Activated CD4-positive, CD25-positive, alpha-beta regulatory T cell treated with anti-CD3 and anti-CD28 coated beads, Interleukin-2, amount 50 U/mL, for 24 hours (primary cell): Measurements from ENCODE around the gene EYA4.

Experiments used
- ATAC-seq, 2 donors: fragments of 150-1000 bp; cut with Tn5 transposase; one replicate each; pipeline ENCODE4 v1.10.0; 2021; ENCODE audit warnings: mild to moderate bottlenecking in 1 of 2, moderate library complexity in 1 of 2

Gene EYA4

DNA sequence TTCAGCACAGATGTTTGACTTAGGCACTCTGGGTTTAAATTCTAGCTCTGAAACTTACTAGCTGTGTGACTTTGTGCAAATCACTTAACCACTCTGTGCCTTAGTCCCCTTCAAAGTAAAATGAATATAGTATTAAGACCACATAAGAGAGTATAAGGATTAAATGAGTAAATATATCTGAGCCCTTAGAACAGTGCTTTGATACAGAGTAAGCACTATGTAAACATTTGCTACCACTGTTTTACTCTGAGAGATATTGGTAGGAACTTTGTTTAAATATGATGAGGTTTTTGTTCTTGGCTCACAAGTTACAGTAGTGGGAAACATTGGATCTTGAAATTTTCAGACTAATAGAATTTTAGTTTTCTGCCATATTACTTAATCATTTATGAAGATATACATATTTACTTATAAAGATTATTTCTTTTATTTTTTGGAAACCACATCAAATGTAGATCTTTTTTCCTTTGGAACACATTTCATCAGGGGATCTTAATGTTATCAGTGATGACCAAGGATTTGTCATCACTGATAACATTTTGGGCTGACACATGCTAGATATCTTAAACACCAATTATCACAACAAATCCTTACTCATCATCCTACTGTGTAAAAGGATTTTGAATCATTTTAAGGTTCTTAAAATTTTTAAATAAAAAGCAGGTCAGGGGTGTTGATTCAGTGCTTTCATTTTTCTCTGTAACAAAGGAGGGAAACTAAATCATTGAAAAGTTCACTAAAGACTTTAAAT lies 226.2 kb downstream of the EYA4 start:
- ATAC-seq = no peak

GRCh38 chr6:133467982-133468380 lies 226.8 kb downstream of the EYA4 start:
- ATAC-seq = no peak

DNA sequence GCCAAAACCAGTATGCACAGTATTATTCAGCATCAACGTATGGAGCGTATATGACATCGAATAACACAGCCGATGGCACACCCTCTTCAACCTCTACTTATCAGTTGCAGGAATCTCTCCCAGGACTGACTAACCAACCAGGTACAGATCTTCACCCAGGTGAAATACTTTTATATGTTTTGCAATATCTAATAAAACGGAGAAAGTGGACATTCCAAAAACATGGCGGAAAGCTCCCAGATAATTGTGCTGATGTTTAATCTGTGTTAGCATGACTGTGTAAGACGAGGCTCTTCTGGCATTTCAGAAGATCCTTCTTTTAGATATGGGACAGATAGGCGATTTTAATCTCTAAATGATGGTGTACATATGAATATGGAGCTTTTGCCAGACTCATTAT lies 227.4 kb downstream of the EYA4 start:
- no peak for ATAC-seq

DNA sequence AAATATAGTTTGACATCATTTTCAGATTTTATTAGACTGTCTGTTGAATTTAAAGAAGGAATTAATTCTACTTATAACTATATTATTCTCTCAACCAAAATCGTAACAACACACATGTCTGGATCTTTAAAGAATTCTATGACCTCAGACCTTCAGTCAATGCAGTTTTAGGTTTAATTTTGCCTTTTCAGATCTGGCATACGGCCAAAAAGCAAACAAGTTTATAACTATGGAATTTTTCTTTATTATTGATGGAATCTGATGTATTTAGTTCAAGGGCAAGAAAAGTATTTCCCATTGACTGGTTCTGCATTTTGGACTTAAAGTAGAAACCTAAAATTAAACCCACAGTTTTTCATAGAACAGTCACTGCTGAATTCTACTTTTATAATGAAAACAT lies 233.4 kb downstream of the EYA4 start:
- ATAC-seq = no peak

DNA sequence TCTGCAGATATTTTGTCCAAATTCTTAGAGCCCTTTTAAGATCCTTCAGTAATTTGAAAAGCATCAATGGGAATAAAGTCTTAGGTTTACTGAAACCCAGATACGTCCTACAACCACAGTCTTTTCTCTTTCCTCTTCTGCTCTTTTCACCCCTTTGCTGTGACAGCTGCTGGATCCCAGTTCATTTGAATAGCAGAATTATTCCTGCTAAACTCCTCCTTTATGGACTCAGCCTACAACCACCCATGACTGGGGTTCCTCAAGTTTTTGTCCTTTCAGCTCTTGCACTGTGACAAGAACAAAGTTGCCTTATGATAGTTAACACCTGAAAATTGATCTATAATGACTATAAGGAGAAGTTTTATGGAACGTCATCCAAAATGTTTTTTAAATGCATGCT lies 237.5 kb downstream of the EYA4 start:
- ATAC-seq = no peak

GRCh38 chr6:133487174-133487573 lies 246.0 kb downstream of the EYA4 start:
- ATAC-seq = no peak

DNA sequence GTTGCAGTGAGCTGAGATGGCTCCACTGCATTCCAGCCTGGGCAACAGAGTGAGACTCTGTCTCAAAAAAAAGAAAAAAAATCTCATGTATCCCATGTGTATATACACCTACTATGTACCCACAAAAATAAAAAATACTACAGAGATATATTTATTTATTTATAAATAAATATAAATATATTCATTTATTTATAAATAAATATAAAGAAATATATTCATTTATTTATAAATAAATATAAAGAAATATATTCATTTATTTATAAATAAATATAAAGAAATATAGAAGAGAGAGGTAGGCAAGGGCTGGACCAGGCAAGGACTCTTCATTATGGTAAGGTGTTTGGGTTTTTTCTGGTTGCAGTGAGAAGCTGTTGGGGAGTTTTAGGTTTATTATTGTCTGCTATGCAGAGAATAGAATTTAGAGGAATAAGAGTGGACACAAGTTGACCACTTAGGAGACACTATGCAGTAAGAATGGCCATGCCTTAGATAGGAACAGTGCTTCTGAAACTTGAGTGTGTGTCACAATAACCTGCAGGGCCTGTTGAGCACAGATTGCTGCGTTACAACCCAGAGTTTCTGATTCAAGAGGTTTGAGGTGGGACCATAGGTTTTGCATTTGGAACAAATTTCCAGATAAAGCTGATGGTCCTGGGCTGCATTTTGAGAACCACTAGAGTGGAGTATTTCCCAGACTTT lies 254.2 kb downstream of the EYA4 start:
- ATAC-seq = no peak

DNA sequence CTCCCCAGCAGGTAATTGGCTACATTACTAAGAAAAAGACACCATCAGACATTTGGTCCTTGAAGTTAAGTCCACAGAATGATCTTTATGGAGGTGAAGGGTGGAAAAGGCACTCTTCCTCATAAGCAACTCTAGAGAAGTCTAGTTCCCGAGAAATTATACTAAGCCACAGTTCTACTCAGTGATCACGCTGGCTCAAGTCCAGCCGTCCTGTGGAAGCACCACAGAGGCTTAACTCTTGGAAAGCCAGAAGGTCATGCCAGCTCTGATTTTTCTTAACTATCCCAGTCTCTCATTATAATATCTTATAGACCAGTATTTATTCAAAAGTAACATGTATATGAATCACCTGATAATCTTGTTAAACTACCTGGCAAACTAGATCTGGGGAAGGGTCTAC lies 258.5 kb downstream of the EYA4 start:
- ATAC-seq = no peak

DNA sequence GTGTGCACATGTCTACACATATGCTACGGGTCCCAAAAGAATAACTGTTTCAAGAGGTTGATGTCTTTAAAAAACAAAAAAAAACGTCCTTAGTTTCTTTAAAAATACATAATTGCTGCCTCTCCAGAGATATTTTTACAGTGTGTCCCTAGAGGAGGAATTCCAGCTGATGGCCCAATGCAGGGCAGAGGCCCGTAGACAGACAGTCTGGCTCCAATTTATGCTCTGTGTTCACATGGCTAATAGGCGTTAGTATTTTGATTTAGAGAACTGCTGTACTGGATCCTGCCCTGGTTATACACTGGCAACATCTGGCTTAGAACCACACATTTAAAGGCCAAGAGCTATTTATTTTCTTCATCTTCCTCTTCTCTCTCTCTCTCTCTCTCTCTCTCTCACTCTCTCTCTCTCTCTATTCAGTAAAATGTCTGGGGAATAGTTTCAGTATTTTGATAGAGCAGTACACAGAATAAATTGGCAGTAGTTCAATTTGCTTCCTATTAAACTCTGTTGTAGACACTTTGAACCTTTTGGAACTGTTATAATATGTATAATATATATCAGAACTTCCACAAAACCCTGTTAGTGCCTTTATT lies 260.6 kb downstream of the EYA4 start:
- ATAC-seq = no peak

- no peak for ATAC-seq
Observed at GRCh38 chr6:133502441-133503335, 261.5 kb downstream of the EYA4 start.

DNA sequence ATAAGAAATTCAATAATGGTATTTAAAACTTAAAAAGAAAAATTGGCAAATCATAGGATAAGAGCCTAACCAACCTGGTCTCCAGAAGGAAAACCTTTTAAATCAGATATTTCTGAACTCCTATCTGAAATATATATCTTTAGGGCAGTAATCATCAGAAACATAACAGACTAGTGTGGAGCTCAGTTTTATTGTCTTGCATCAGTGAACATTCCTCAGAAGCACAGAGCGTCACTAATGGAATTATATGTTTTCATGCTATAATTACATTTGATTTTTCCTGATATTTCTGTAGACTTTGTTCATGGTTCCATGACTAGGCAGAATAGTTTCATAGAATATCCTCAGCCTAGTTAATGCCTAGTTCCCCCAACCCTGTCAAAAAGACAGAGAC lies 262.2 kb downstream of the EYA4 start:
- ATAC-seq = no peak

GRCh38 chr6:133504158-133504557 lies 263.0 kb downstream of the EYA4 start:
- no peak for ATAC-seq

DNA sequence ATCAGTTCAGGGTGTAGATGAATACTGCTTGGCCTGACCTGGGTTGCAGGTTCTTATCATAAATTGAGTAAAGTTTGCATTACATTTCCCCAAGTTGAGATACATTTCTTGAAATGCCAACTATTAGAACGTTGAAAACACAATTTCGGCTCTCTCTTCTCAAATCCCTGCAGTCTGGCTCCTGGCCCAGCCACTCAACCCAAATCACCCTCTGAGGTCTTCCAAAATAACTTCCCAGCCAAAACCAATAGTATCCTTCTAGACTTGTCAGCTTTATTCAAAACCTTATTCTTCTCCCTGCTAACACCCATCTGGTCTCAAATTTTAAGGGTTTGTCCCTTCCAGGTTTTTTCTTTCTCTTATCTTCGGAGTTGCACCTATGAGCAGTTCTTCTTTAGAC lies 263.6 kb downstream of the EYA4 start:
- no peak for ATAC-seq

DNA sequence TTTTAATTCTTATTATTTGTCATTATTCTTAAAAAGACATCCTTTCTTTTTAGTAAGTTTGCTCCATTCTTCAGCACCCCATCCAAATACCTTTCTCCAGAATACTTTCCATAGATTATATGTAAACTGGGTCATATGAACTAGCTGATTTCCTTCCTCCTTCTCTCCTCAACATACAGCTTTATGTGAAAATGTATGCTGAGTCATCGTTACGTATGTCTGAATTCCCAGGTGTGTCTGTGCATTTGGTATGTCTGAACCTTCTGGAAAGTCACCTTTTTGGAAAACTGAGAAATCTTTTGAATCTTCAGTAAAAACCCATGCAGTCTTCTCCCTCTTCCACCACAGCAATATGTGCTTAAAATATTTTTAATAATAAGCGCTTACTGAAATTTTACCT lies 264.5 kb downstream of the EYA4 start:
- ATAC-seq = no peak

DNA sequence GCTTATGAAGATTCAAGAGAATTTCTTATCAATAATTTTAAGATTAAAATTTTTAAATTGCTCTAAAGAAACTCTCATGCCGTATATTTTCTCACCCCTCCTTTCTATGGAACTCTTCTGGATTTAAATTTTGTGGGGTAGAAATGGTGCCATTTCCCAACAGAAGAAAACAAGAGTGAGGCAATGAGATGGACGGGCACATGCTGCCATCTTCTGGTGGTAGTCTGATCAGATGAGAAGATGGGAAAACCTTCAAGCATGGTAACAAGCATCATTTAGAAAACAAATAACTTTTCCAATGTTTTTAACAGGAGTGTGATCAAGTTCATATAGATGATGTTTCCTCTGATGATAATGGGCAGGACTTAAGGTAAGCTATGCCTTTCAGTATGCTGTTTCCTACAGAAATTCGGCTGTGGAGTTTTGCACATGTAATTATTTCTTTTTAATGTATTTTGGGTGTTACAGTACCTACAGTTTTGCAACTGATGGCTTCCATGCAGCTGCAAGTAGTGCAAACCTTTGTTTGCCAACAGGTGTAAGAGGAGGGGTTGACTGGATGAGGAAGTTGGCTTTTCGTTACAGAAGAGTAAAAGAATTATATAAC lies 271.4 kb downstream of the EYA4 start:
- no peak for ATAC-seq

DNA sequence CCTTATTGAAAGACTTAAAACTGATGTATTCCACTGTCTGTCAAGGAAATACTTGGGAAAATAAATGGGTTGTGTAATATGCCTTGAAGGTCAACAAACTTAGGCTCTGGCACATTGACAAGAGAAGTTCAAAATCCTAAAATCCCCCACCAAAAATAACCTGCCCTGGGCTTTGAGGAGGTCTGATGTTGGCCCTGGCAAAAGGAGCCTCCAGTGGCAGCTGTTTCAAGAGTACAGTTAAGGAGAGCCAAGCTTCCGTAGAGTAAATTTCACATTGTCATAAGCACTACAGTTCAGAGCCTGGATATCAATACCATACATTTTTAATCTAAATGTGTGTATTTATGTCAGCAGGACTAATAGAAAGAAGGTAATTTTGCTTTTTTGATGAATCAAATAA lies 282.7 kb downstream of the EYA4 start:
- ATAC-seq = no peak

- ATAC-seq = no peak
Observed at GRCh38 chr6:133526436-133526835, 285.3 kb downstream of the EYA4 start.

DNA sequence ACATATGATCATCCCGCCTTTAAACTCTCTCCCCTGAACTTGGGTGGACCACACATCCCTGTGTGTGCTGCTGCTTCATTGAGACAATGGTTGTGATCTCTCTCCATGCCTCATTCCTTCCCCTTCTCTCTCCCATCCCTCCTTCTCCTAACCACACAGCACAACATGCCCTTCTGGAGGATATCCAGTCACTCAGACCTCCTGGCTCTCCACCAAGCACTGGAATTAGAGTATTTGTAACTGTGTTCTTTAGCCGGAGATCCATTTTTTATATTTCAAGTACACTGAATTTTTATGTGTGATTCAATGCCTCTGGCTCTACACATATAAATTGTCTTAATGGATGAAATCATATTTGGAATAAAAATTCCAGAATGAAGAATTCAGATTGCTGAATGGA lies 287.4 kb downstream of the EYA4 start:
- no peak for ATAC-seq

- no peak for ATAC-seq
Observed at GRCh38 chr6:133532908-133533307, 291.8 kb downstream of the EYA4 start.

- ATAC-seq = no peak
Observed at GRCh38 chr6:133539502-133540259, 298.5 kb downstream of the EYA4 start.

DNA sequence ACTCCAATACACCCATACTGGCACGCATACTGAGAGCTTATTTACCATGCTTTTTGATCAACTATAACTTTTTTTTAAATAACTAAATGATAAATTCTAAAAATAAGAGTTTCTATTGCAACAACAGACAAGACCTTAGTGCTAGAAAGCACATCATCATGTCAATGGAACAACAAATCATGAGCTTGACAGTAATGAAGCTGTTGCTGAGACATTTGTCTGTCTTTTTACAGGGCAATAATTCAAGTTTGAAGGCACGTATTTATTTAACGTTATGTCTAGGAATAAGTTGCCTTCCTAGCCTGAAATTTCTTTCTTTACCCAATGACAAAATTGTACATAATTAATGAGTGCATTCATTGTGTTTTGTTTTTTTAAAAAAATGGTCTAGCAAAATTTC lies 299.2 kb downstream of the EYA4 start:
- ATAC-seq = no peak

GRCh38 chr6:133541040-133541439 lies 299.9 kb downstream of the EYA4 start:
- no peak for ATAC-seq
